SJSA1 (cell line): ENCODE data around the gene GRK4. TPM values are rescaled to one million over a fixed set of nuclear protein-coding genes. Genes with fewer than 3 reads are reported as not detected.

ENCODE experiments used
- DNase-seq, 2 experiments: peaks; one replicate each; pipeline ENCODE4 v3.0.0-alpha.2; 2015 to 2020; ENCODE audit warnings: low spot score in 2 of 2, low read depth in 1 of 2
- H3K27ac ChIP-seq: fragments of 250-450 bp; sonication (Bioruptor Pico); 2 replicates; pipeline ENCODE4 v1.5.1; 2020; ENCODE audit warnings: mild to moderate bottlenecking, moderate library complexity
- H3K27me3 ChIP-seq: fragments of 250-450 bp; sonication (Bioruptor Pico); replicated peaks from 2 replicates; pipeline ENCODE4 v1.5.1; 2020; ENCODE audit warnings: mild to moderate bottlenecking, moderate library complexity
- H3K36me3 ChIP-seq: fragments of 250-450 bp; sonication (Bioruptor Pico); 2 replicates; pipeline ENCODE4 v1.5.1; 2020; ENCODE audit warnings: mild to moderate bottlenecking
- H3K4me1 ChIP-seq: fragments of 250-450 bp; sonication (Bioruptor Pico); replicated peaks from 2 replicates; pipeline ENCODE4 v1.6.1; 2021; ENCODE audit warnings: mild to moderate bottlenecking
- H3K4me3 ChIP-seq: fragments of 250-450 bp; sonication (Bioruptor Pico); 2 replicates; pipeline ENCODE4 v1.5.1; 2020; ENCODE audit warnings: mild to moderate bottlenecking
- H3K9me3 ChIP-seq: fragments of 250-450 bp; sonication (Bioruptor Pico); replicated peaks from 2 replicates; pipeline ENCODE4 v1.5.1; 2020; ENCODE audit warnings: mild to moderate bottlenecking
- total RNA-seq: library from RNA; depleted of rRNA; stranded (reverse); fragments of >200 nt; shearing (Covaris generic); gene quantifications from 2 replicates; pipeline ENCODE4 v1.2.3, GENCODE V29; 2014

The GRK4 gene
- total RNA-seq, 1 experiment from 2014 or later, result 1.7 TPM

- no peaks in the 10 kb centered on the region for H3K9me3 ChIP-seq
- peak overlapping the region; percentile 37 for H3K4me3 ChIP-seq
- peak in 1 of 2 experiments; percentile 6 for DNase-seq
- no peak overlapping the region for H3K27ac ChIP-seq
- H3K27me3 ChIP-seq, result no peaks in the 10 kb centered on the region
- H3K4me1 ChIP-seq, result peaks cover 8% of the 10 kb centered on the region
- peaks cover 5% of the 10 kb centered on the region; the same call in 1 of the 2 replicates for H3K36me3 ChIP-seq
Measured at GRCh38 chr4:3073158-3074077, 110.0 kb downstream of the GRK4 start.

- Histone ChIP-seq H3K4me3 (peak within 1 kb of the TSS; percentile 87), H3K36me3 (peaks cover 5% of the 10 kb centered on the region; the same call in 1 of the 2 replicates), H3K9me3 (no peaks in the 10 kb centered on the region), H3K4me1 (peaks cover 8% of the 10 kb centered on the region), H3K27me3 (no peaks in the 10 kb centered on the region), H3K27ac (peak within 1 kb of the TSS; percentile 74)
- peak; percentile 92 to 93 for DNase-seq
Measured at GRCh38 chr4:3074078-3074845, 110.9 kb downstream of the GRK4 start, which contains the start of the genes HTT and HTT-AS. Gene HTT, plus strand, starts transcription at chr4:3074681. Its CDS starts 145 bp downstream, at chr4:3074826. Gene HTT-AS, minus strand, starts transcription at chr4:3074538.

DNA sequence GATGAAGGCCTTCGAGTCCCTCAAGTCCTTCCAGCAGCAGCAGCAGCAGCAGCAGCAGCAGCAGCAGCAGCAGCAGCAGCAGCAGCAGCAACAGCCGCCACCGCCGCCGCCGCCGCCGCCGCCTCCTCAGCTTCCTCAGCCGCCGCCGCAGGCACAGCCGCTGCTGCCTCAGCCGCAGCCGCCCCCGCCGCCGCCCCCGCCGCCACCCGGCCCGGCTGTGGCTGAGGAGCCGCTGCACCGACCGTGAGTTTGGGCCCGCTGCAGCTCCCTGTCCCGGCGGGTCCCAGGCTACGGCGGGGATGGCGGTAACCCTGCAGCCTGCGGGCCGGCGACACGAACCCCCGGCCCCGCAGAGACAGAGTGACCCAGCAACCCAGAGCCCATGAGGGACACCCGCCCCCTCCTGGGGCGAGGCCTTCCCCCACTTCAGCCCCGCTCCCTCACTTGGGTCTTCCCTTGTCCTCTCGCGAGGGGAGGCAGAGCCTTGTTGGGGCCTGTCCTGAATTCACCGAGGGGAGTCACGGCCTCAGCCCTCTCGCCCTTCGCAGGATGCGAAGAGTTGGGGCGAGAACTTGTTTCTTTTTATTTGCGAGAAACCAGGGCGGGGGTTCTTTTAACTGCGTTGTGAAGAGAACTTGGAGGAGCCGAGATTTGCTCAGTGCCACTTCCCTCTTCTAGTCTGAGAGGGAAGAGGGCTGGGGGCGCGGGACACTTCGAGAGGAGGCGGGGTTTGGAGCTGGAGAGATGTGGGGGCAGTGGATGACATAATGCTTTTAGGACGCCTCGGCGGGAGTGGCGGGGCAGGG lies 111.7 kb downstream of the GRK4 start:
- Histone ChIP-seq H3K9me3 (no peaks in the 10 kb centered on the region), H3K27me3 (no peaks in the 10 kb centered on the region), H3K27ac (peak overlapping the region; percentile 74), H3K4me3 (peak overlapping the region; percentile 87), H3K4me1 (peaks cover 8% of the 10 kb centered on the region), H3K36me3 (peaks cover 5% of the 10 kb centered on the region; the same call in 1 of the 2 replicates)
- peak; percentile 58 to 70 for DNase-seq

GRCh38 chr4:3075652-3075981 lies 112.2 kb downstream of the GRK4 start:
- DNase-seq, result no peak

GRCh38 chr4:3077796-3078195 lies 114.4 kb downstream of the GRK4 start:
- no peak overlapping the region for H3K27ac ChIP-seq

More at GRCh38 chr4:3075652-3075981, 112.2 kb downstream of the GRK4 start:
- Histone ChIP-seq H3K9me3 (no peaks in the 10 kb centered on the region), H3K27ac (no peak overlapping the region), H3K4me3 (peak overlapping the region; percentile 87), H3K27me3 (no peaks in the 10 kb centered on the region), H3K4me1 (peaks cover 8% of the 10 kb centered on the region), H3K36me3 (peaks cover 5% of the 10 kb centered on the region; the same call in 1 of the 2 replicates)

DNA sequence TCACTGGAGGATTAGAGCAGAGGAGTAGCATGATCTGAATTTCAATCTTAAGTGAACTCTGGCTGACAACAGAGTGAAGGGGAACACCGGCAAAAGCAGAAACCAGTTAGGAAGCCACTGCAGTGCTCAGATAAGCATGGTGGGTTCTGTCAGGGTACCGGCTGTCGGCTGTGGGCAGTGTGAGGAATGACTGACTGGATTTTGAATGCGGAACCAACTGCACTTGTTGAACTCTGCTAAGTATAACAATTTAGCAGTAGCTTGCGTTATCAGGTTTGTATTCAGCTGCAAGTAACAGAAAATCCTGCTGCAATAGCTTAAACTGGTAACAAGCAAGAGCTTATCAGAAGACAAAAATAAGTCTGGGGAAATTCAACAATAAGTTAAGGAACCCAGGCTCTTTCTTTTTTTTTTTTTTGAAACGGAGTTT lies 116.3 kb downstream of the GRK4 start:
- no peaks in the 10 kb centered on the region for H3K36me3 ChIP-seq
- no peak for DNase-seq
- no peaks in the 10 kb centered on the region for H3K9me3 ChIP-seq
- H3K27me3 ChIP-seq, result no peaks in the 10 kb centered on the region
- no peak overlapping the region for H3K4me3 ChIP-seq
- H3K27ac ChIP-seq, result no peak overlapping the region
- peaks cover 4% of the 10 kb centered on the region for H3K4me1 ChIP-seq

More at GRCh38 chr4:3077796-3078195, 114.4 kb downstream of the GRK4 start:
- Histone ChIP-seq H3K4me3 (no peak overlapping the region), H3K36me3 (peaks cover 5% of the 10 kb centered on the region; the same call in 1 of the 2 replicates), H3K4me1 (peaks cover 8% of the 10 kb centered on the region), H3K27me3 (no peaks in the 10 kb centered on the region), H3K9me3 (no peaks in the 10 kb centered on the region)
- no peak for DNase-seq

GRCh38 chr4:3082925-3083515 lies 119.6 kb downstream of the GRK4 start:
- H3K9me3 ChIP-seq, result no peaks in the 10 kb centered on the region

DNA sequence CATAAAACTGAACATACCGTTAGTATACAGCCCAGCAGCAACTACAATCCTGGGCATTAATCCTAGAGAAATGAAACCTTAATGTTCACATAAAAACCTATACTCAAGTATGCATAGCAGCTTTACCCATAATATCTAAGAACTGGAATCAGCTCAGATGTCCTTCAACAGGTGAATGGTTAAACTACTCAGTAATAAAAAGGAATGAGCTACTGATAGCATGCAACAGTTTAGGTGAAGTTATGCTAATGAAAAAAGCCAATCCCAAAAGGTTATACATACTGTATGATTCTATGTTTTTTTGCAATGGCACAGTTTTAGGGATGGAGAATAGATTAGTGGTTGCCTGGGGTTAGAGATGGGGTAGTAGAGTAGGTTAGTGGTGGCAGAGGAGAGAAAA lies 120.4 kb downstream of the GRK4 start:
- Histone ChIP-seq H3K9me3 (no peaks in the 10 kb centered on the region), H3K27ac (no peak overlapping the region), H3K27me3 (no peaks in the 10 kb centered on the region), H3K4me1 (no peaks in the 10 kb centered on the region), H3K4me3 (no peak overlapping the region), H3K36me3 (no peaks in the 10 kb centered on the region)
- no peak for DNase-seq

More at GRCh38 chr4:3082925-3083515, 119.6 kb downstream of the GRK4 start:
- Histone ChIP-seq H3K27me3 (no peaks in the 10 kb centered on the region), H3K27ac (no peak overlapping the region), H3K4me1 (no peaks in the 10 kb centered on the region), H3K36me3 (no peaks in the 10 kb centered on the region), H3K4me3 (no peak overlapping the region)
- DNase-seq, result no peak

GRCh38 chr4:3085948-3086670 lies 122.7 kb downstream of the GRK4 start:
- H3K36me3 ChIP-seq, result no peaks in the 10 kb centered on the region
- H3K27me3 ChIP-seq, result no peaks in the 10 kb centered on the region
- H3K27ac ChIP-seq, result no peak overlapping the region

GRCh38 chr4:3087115-3087797 lies 123.9 kb downstream of the GRK4 start:
- H3K27me3 ChIP-seq, result no peaks in the 10 kb centered on the region
- no peaks in the 10 kb centered on the region for H3K9me3 ChIP-seq
- H3K4me3 ChIP-seq, result no peak overlapping the region
- no peaks in the 10 kb centered on the region for H3K4me1 ChIP-seq
- DNase-seq, result no peak
- no peak overlapping the region for H3K27ac ChIP-seq
- H3K36me3 ChIP-seq, result no peaks in the 10 kb centered on the region

More at GRCh38 chr4:3085948-3086670, 122.7 kb downstream of the GRK4 start:
- DNase-seq, result no peak
- Histone ChIP-seq H3K4me3 (no peak overlapping the region), H3K4me1 (no peaks in the 10 kb centered on the region), H3K9me3 (no peaks in the 10 kb centered on the region)
